ENCODE measurements around the gene CD48. TPM values are rescaled to one million over a fixed set of nuclear protein-coding genes. Genes with fewer than 3 reads are reported as not detected.
A peak's percentile ranks its signal among the peaks of the same experiment; 100 is the strongest.
"Not testable (repeated sequence)": the region's sequence is repeated elsewhere in the genome, so short reads cannot be mapped to it uniquely, and the experiment has no call there.

Gene CD48
- total RNA-seq, 2 experiments from 2014 or later = 387 to 395 TPM

DNA sequence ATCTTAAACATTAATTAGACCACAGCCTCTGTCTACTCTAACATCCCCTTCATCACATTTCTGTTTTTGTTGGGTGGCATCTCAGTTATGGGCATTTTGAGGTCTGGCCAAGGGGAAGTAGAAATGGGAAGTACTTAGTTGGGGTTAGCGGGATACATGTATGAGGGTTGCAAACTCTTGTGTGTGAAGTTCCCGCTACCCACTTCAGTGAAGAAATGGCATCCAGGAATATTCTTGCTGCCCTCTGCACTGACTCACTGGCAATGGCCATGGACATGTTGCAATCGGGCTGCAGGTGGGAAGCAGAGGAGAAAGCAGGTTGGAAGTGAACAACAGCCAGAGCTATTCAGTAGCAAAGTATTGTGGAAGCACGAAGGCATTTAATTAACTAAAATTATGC, 7.4 kb downstream of the CD48 start:
- Mint-ChIP-seq H3K4me1 (ENCODE audit: low read depth) (peaks cover 18% of the 10 kb centered on the region), H3K27me3 (no peaks in the 10 kb centered on the region), H3K36me3 (ENCODE audit: low read depth) (peaks cover 67% of the 10 kb centered on the region), H3K4me3 (no peak overlapping the region), H3K27ac (no peak overlapping the region), H3K9me3 (no peaks in the 10 kb centered on the region)
- intact Hi-C loops (cut with DNase I, micrococcal nuclease) = no loop called here
- Histone ChIP-seq H3K27ac (ENCODE audit: low read depth in 1 of 2, low read length in 2 of 2) (peak overlapping the region in 1 of 2 donors; percentile 10), H3K36me3 (ENCODE audit: insufficient read depth, low read length) (peaks cover 47% of the 10 kb centered on the region), H3K4me3 (ENCODE audit: low read length) (no peak overlapping the region), H3K27me3 (ENCODE audit: control insufficient read depth in 1 of 2, insufficient read depth in 2 of 2, low read length in 2 of 2) (no peaks in the 10 kb centered on the region), H3K4me1 (ENCODE audit: insufficient read depth, low read length) (peaks cover 78% of the 10 kb centered on the region), H3K9me3 (ENCODE audit: control insufficient read depth in 1 of 2, insufficient read depth in 1 of 2, low read length in 2 of 2) (no peaks in the 10 kb centered on the region)
- CTCF ChIA-PET = interaction anchor here (1.0 to 1.3 kb wide), 3 partner anchors 12 to 29 kb away, joined by 3 read pairs; no protein-coding TSS in a partner anchor
- POLR2A ChIA-PET = interaction anchor here (0.7 to 5.4 kb wide), 4 partner anchors 9 to 75 kb away, joined by 3 to 49 read pairs (median 3); no protein-coding TSS in a partner anchor
- TF ChIP-seq, protein P1, sequence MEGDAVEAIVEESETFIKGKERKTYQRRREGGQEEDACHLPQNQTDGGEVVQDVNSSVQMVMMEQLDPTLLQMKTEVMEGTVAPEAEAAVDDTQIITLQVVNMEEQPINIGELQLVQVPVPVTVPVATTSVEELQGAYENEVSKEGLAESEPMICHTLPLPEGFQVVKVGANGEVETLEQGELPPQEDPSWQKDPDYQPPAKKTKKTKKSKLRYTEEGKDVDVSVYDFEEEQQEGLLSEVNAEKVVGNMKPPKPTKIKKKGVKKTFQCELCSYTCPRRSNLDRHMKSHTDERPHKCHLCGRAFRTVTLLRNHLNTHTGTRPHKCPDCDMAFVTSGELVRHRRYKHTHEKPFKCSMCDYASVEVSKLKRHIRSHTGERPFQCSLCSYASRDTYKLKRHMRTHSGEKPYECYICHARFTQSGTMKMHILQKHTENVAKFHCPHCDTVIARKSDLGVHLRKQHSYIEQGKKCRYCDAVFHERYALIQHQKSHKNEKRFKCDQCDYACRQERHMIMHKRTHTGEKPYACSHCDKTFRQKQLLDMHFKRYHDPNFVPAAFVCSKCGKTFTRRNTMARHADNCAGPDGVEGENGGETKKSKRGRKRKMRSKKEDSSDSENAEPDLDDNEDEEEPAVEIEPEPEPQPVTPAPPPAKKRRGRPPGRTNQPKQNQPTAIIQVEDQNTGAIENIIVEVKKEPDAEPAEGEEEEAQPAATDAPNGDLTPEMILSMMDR (IDR thresholded peaks at IDR 0.05) = no peak
- peak in 2 of 14 experiments; percentile 57 for DNase-seq
- no peak for ATAC-seq (ENCODE audit: poor library complexity)

DNA sequence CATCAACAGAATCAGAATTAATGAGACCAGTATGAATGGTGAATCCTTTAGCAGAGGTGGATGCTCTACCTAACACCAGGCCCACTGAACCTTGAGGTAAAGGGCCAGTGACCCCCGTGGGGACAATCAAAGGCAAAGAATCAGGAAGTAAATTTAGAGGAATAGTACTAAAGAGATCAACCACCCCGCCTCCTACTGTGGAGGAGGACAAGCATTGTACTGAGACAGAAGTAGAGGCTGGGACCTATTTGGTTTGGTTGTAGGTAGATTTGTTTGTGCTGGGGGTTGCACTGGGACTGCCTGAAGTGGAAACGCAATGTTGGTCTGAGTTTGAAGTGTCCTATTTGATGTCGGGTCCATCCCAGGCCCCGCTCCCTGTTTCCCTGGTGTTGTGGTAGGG, 9.5 kb downstream of the CD48 start:
- H3K9me3 Mint-ChIP-seq = no peaks in the 10 kb centered on the region
- no peaks in the 10 kb centered on the region for H3K27me3 Mint-ChIP-seq
- peak overlapping the region; percentile 66 for H3K4me3 Mint-ChIP-seq
- ChIA-PET CTCF (interaction anchor here (1.3 kb wide), 1 partner anchor 9 kb away, joined by 4 read pairs; the partner anchor contains the start of gene CD48), POLR2A (interaction anchor here (1.3 to 1.7 kb wide), 2 partner anchors 27 to 66 kb away, joined by 3 to 5 read pairs; no protein-coding TSS in a partner anchor)
- Histone ChIP-seq H3K9me3 (ENCODE audit: control insufficient read depth in 1 of 2, insufficient read depth in 1 of 2, low read length in 2 of 2) (no peaks in the 10 kb centered on the region), H3K4me3 (ENCODE audit: low read length) (no peak overlapping the region), H3K4me1 (ENCODE audit: insufficient read depth, low read length) (peaks cover 61% of the 10 kb centered on the region), H3K27ac (ENCODE audit: low read depth in 1 of 2, low read length in 2 of 2) (peak overlapping the region in 1 of 2 donors; percentile 3), H3K27me3 (ENCODE audit: control insufficient read depth in 1 of 2, insufficient read depth in 2 of 2, low read length in 2 of 2) (no peaks in the 10 kb centered on the region), H3K36me3 (ENCODE audit: insufficient read depth, low read length) (peaks cover 51% of the 10 kb centered on the region)
- peaks cover 86% of the 10 kb centered on the region for H3K36me3 Mint-ChIP-seq (ENCODE audit: low read depth)
- H3K27ac Mint-ChIP-seq = no peak overlapping the region
- ATAC-seq (ENCODE audit: poor library complexity) (no peak), DNase-seq (no peak)
- intact Hi-C loops (cut with DNase I, micrococcal nuclease) = no loop called here
- TF ChIP-seq, protein P1 (IDR thresholded peaks at IDR 0.05) = no peak
- H3K4me1 Mint-ChIP-seq (ENCODE audit: low read depth) = peaks cover 39% of the 10 kb centered on the region

DNA sequence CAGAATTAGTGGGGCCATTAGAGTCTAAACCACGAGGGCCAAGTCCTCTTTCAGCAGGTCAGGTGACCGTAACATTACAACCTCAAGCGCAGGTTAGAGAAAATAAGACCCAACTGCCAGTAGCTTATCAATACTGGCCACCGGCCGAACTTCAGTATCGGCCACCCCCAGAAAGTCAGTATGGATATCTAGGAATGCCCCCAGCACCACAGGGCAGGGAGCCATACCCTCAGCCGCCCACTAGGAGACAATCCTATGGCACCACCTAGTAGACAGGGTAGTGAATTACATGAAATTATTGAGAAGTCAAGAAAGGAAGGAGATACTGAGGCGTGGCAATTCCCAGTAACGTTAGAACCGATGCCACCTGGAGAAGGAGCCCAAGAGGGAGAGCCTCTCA, 19.2 kb downstream of the CD48 start:
- H3K9me3 Mint-ChIP-seq; H3K27me3 Mint-ChIP-seq; H3K4me3 Mint-ChIP-seq; H3K9me3 ChIP-seq (ENCODE audit: control insufficient read depth in 1 of 2, insufficient read depth in 1 of 2, low read length in 2 of 2); POLR2A ChIA-PET; intact Hi-C loops (cut with DNase I, micrococcal nuclease); H3K27me3 ChIP-seq (ENCODE audit: control insufficient read depth in 1 of 2, insufficient read depth in 2 of 2, low read length in 2 of 2); H3K4me3 ChIP-seq (ENCODE audit: low read length); ATAC-seq (ENCODE audit: poor library complexity); H3K27ac ChIP-seq (ENCODE audit: low read depth in 1 of 2, low read length in 2 of 2): not testable (repeated sequence)
- TF ChIP-seq, protein P1 (IDR thresholded peaks at IDR 0.05) = peak; percentile 47
- CTCF ChIA-PET = interaction anchor here (0.9 to 1.5 kb wide), 6 partner anchors 9 to 76 kb away, joined by 3 to 6 read pairs (median 4); no protein-coding TSS in a partner anchor
- peaks cover 90% of the 10 kb centered on the region for H3K4me1 Mint-ChIP-seq (ENCODE audit: low read depth)
- peaks cover 66% of the 10 kb centered on the region for H3K36me3 Mint-ChIP-seq (ENCODE audit: low read depth)
- peak in 3 of 14 experiments; percentile 28 to 61 (median 55) for DNase-seq
- peaks cover 31% of the 10 kb centered on the region for H3K4me1 ChIP-seq (ENCODE audit: insufficient read depth, low read length)
- peaks cover 23% of the 10 kb centered on the region for H3K36me3 ChIP-seq (ENCODE audit: insufficient read depth, low read length)
- peak overlapping the region; percentile 80 for H3K27ac Mint-ChIP-seq

All from CD4-positive, alpha-beta T cell (primary cell).